ENCODE measurements around the gene TANGO6. TPM values are rescaled to one million over a fixed set of nuclear protein-coding genes. Genes with fewer than 3 reads are reported as not detected.

The TANGO6 gene
- total and polyA plus RNA-seq, 10 of the 15 experiments (the other 5 are each of a cell fraction or from before 2014, with no cell fraction given) = 1.1 to 20.6 (median 11.0) TPM

- TF ChIP-seq CBX5 (IDR thresholded peaks at IDR 0.05; ENCODE audit: low read depth) (no peak), NRF1 (conservative IDR thresholded peaks at IDR 0.05; ENCODE audit: low read depth, low read length) (no peak), MAX (IDR thresholded peaks at IDR 0.05; ENCODE audit: low read depth, low read length) (no peak), PKNOX1 (IDR thresholded peaks at IDR 0.05) (no peak), SKIL (IDR thresholded peaks at IDR 0.05; ENCODE audit: low read depth, poor library complexity, severe bottlenecking) (no peak), USF1 (IDR thresholded peaks at IDR 0.05; ENCODE audit: borderline replicate concordance, extremely low read length, insufficient read depth, low read depth, low read length) (no peak), NR2F1 (conservative IDR thresholded peaks at IDR 0.05) (no peak), IKZF1 (conservative IDR thresholded peaks at IDR 0.05) (no peak), ATF7 (IDR thresholded peaks at IDR 0.05; ENCODE audit: low read depth) (no peak), SMAD1 (IDR thresholded peaks at IDR 0.05; ENCODE audit: low read depth, partially characterized antibody) (no peak)
Observed at GRCh38 chr16:69056421-69056820, 213.1 kb downstream of the TANGO6 start (continued).
